ENCODE results near the gene LRRC32. TPM values are rescaled to one million over a fixed set of nuclear protein-coding genes. Genes with fewer than 3 reads are reported as not detected.

LRRC32 gene
- total and polyA plus RNA-seq, 10 of the 15 experiments (the other 5 are each of a cell fraction or from before 2014, with no cell fraction given) = 0.56 to 20.8 (median 7.4) TPM

DNA sequence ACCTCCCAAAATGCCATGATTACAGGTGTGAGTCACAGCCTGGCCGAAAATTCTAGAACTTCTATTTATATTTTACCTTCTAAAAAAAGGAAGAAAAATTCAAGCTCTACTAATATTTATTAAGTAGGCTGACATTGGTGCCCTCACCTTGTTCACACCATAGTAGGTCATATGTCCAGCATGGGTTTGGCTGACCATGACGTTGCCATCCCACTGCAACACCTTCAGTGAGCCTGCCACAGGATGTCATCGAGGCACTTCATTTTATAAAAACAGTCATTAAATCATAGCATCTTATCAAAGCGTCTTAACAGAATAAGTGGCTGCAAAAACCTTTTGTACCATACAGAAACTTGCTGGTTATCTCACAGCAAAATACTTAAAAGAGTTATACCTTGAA is 58.3 kb downstream of the LRRC32 start:
- H3K36me3 ChIP-seq (ENCODE audit: control insufficient read depth in 2 of 2, insufficient read depth in 2 of 2, low read length in 1 of 2) = no peaks in the 10 kb centered on the region
- ChIA-PET POLR2A (interaction anchor here (0.9 to 2.1 kb wide), 2 partner anchors 17 to 62 kb away, joined by 4 to 7 read pairs; no protein-coding TSS in a partner anchor), RAD21 (ENCODE audit: unreplicated experiment) (interaction anchor here (1.3 to 3.4 kb wide), 6 partner anchors 14 to 74 kb away, joined by 4 to 31 read pairs (median 8); no protein-coding TSS in a partner anchor), SMC1A (ENCODE audit: uncharacterized antibody, unreplicated experiment) (interaction anchor here (0.6 to 2.9 kb wide), 9 partner anchors 13 to 755 kb away, joined by 3 to 15 read pairs (median 5); no protein-coding TSS in a partner anchor), CTCF (interaction anchor here (0.8 to 2.8 kb wide), 9 partner anchors 14 to 76 kb away, joined by 3 to 26 read pairs (median 6); partner anchors contain the start of gene LRRC32)
- no peak for DNase-seq (ENCODE audit: low read depth, low spot score)
- H3K4me2 ChIP-seq (ENCODE audit: control insufficient read depth, insufficient read depth) = no peak overlapping the region
- WGBS (ENCODE audit: insufficient coverage, insufficient replicate concordance, low lambda C conversion rate, missing lambda C conversion rate) = 23% methylated on average over 4 of the region's 4 CpGs
- intact Hi-C loops (cut with micrococcal nuclease; ENCODE audit: unreplicated experiment) (no loop called here), in situ Hi-C loops (cut with MboI) (no loop called here)
- H3K79me2 ChIP-seq (ENCODE audit: control insufficient read depth, insufficient read depth, low read length) = no peaks in the 10 kb centered on the region
- no peak overlapping the region for H3K27ac ChIP-seq (ENCODE audit: control insufficient read depth, insufficient read depth)
- no TSS peak for BruUV-seq (replicated peaks)
- H3K9me3 ChIP-seq (replicated peaks; ENCODE audit: control insufficient read depth, insufficient read depth, low read length) = no peaks in the 10 kb centered on the region
- no peaks in the 10 kb centered on the region for H3K27me3 ChIP-seq (replicated peaks in 1 of 2; ENCODE audit: control insufficient read depth in 2 of 2, insufficient read depth in 2 of 2, low read length in 1 of 2)
- ATAC-seq = no peak
- TF ChIP-seq STAT1 (conservative IDR thresholded peaks at IDR 0.05) (no peak), RELA (IDR thresholded peaks at IDR 0.05; ENCODE audit: borderline replicate concordance, partially characterized antibody) (no peak), NFIC (IDR thresholded peaks at IDR 0.05; ENCODE audit: low read depth, low read length) (no peak), CREM (IDR thresholded peaks at IDR 0.05; ENCODE audit: low read depth) (no peak), PML (IDR thresholded peaks at IDR 0.05; ENCODE audit: low read length) (no peak), BCL3 (IDR thresholded peaks at IDR 0.05; ENCODE audit: borderline replicate concordance, insufficient read depth, low read depth, low read length, poor library complexity, severe bottlenecking) (no peak), STAT3 (IDR thresholded peaks at IDR 0.05; ENCODE audit: low read depth, low read length) (no peak), ZNF217 (IDR thresholded peaks at IDR 0.05) (no peak), IKZF2 (IDR thresholded peaks at IDR 0.05) (no peak)
- TF ChIP-seq, protein P1, sequence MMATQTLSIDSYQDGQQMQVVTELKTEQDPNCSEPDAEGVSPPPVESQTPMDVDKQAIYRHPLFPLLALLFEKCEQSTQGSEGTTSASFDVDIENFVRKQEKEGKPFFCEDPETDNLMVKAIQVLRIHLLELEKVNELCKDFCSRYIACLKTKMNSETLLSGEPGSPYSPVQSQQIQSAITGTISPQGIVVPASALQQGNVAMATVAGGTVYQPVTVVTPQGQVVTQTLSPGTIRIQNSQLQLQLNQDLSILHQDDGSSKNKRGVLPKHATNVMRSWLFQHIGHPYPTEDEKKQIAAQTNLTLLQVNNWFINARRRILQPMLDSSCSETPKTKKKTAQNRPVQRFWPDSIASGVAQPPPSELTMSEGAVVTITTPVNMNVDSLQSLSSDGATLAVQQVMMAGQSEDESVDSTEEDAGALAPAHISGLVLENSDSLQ (IDR thresholded peaks at IDR 0.05) = no peak
- no peak overlapping the region for H3K9ac ChIP-seq (ENCODE audit: control insufficient read depth, insufficient read depth, low read length)
- FAIRE-seq = no peak
- no peak overlapping the region for H2AFZ ChIP-seq (ENCODE audit: control insufficient read depth, low read depth, low read length)
- no peak overlapping the region for H3K4me3 ChIP-seq
- no peaks in the 10 kb centered on the region; the same call in 1 of the 2 replicates for H4K20me1 ChIP-seq (ENCODE audit: control insufficient read depth, insufficient read depth)
- H3K4me1 ChIP-seq (ENCODE audit: control insufficient read depth, insufficient read depth, low read length) = no peaks in the 10 kb centered on the region
